ENCODE data around the gene BCL11B. TPM values are rescaled to one million over a fixed set of nuclear protein-coding genes. Genes with fewer than 3 reads are reported as not detected.

BCL11B gene
- total and polyA plus RNA-seq, 9 of the 15 experiments (the other 6 are each of a cell fraction or from before 2014, with no cell fraction given): 0.09 TPM; not detected in 8

GRCh38 chr14:99254328-99255009 lies 17.5 kb downstream of the BCL11B start:
- H3K9me3 ChIP-seq (replicated peaks; ENCODE audit: control insufficient read depth, insufficient read depth, low read depth, low read length): no peaks in the 10 kb centered on the region
- H3K27me3 ChIP-seq (ENCODE audit: control insufficient read depth in 2 of 2, insufficient read depth in 2 of 2, low read length in 2 of 2): peaks cover 0 to 43% of the 10 kb centered on the region in 2 experiments; a peak in 2 of 5 replicates
- H3K4me2 ChIP-seq (ENCODE audit: insufficient read depth, low read length): no peak overlapping the region
- ChIA-PET POLR2A (no interaction called here), CTCF (ENCODE audit: low intra/inter-chr PET ratio) (no interaction called here)
- no peaks in the 10 kb centered on the region for H3K36me3 ChIP-seq (ENCODE audit: control insufficient read depth, insufficient read depth, low read length)
- H3K4me3 ChIP-seq: no peak overlapping the region
- no peaks in the 10 kb centered on the region for H3K9me1 ChIP-seq (ENCODE audit: control insufficient read depth, insufficient read depth, low read length)
- in situ Hi-C loops (cut with MboI) (no loop called here), intact Hi-C loops (cut with micrococcal nuclease) (no loop called here)
- H4K20me1 ChIP-seq (replicated peaks; ENCODE audit: control insufficient read depth, insufficient read depth, low read length): no peaks in the 10 kb centered on the region
- H3K9ac ChIP-seq (ENCODE audit: insufficient read depth in 1 of 2, low read depth in 2 of 2, low read length in 2 of 2): no peak overlapping the region
- H3K4me1 ChIP-seq (replicated peaks in 1 of 2; ENCODE audit: control insufficient read depth in 2 of 2, insufficient read depth in 2 of 2, low read length in 2 of 2): no peaks in the 10 kb centered on the region
- no peak overlapping the region for H2AFZ ChIP-seq (ENCODE audit: low read depth, low read length)
- DNase-seq (ENCODE audit: extremely low read depth in 1 of 4, low spot score in 3 of 4): no peak
- WGBS (ENCODE audit: insufficient coverage, low coverage, missing lambda C conversion rate): 1% methylated on average over 14 of the region's 16 CpGs
- TF ChIP-seq BRF1 (IDR thresholded peaks at IDR 0.05; ENCODE audit: borderline replicate concordance, extremely low read depth, insufficient read length): no peak
- no peak for FAIRE-seq
- BruUV-seq (replicated peaks): no TSS peak
- no peak for ATAC-seq
- H3K79me2 ChIP-seq (ENCODE audit: control insufficient read depth, insufficient read depth, low read length): no peaks in the 10 kb centered on the region
- H3K27ac ChIP-seq (ENCODE audit: extremely low read depth, low read depth, low read length): no peak overlapping the region

- H4K20me1 ChIP-seq (replicated peaks; ENCODE audit: control insufficient read depth, insufficient read depth, low read length): no peaks in the 10 kb centered on the region
- ATAC-seq (no peak), FAIRE-seq (no peak), DNase-seq (ENCODE audit: extremely low read depth in 1 of 4, low spot score in 3 of 4) (no peak)
- no peaks in the 10 kb centered on the region for H3K9me1 ChIP-seq (ENCODE audit: control insufficient read depth, insufficient read depth, low read length)
- in situ Hi-C loops (cut with MboI): no loop called here
- 0% methylated on average over 6 of the region's 7 CpGs for WGBS (ENCODE audit: insufficient coverage, low coverage, missing lambda C conversion rate)
- ChIA-PET CTCF (ENCODE audit: low intra/inter-chr PET ratio) (no interaction called here), POLR2A (no interaction called here)
- H3K9ac ChIP-seq (ENCODE audit: insufficient read depth in 1 of 2, low read depth in 2 of 2, low read length in 2 of 2): no peak overlapping the region
- H3K79me2 ChIP-seq (ENCODE audit: control insufficient read depth, insufficient read depth, low read length): no peaks in the 10 kb centered on the region
- peaks cover 0 to 43% of the 10 kb centered on the region in 2 experiments; a peak in 2 of 5 replicates for H3K27me3 ChIP-seq (ENCODE audit: control insufficient read depth in 2 of 2, insufficient read depth in 2 of 2, low read length in 2 of 2)
- no peak overlapping the region for H3K27ac ChIP-seq (ENCODE audit: extremely low read depth, low read depth, low read length)
- no peak overlapping the region for H3K4me2 ChIP-seq (ENCODE audit: insufficient read depth, low read length)
- no peaks in the 10 kb centered on the region for H3K9me3 ChIP-seq (replicated peaks; ENCODE audit: control insufficient read depth, insufficient read depth, low read depth, low read length)
- H3K4me3 ChIP-seq: no peak overlapping the region
- intact Hi-C loops (cut with micrococcal nuclease): no loop called here
- H3K4me1 ChIP-seq (replicated peaks in 1 of 2; ENCODE audit: control insufficient read depth in 2 of 2, insufficient read depth in 2 of 2, low read length in 2 of 2): no peaks in the 10 kb centered on the region
- no peaks in the 10 kb centered on the region for H3K36me3 ChIP-seq (ENCODE audit: control insufficient read depth, insufficient read depth, low read length)
- TF ChIP-seq NCOA2 (IDR thresholded peaks at IDR 0.05; ENCODE audit: partially characterized antibody in 2 of 2): no peak
- TF ChIP-seq ARID1B (IDR thresholded peaks at IDR 0.05): no peak
- no peak for TF ChIP-seq ZNF436 (CRISPR knock-in tag; IDR thresholded peaks at IDR 0.05)
- no peak for TF ChIP-seq ZNF584 (CRISPR knock-in tag; IDR thresholded peaks at IDR 0.05; ENCODE audit: low read depth)
- no peak for TF ChIP-seq DLX4 (CRISPR knock-in tag; IDR thresholded peaks at IDR 0.05)
- BruUV-seq (replicated peaks): no TSS peak
- H2AFZ ChIP-seq (ENCODE audit: low read depth, low read length): no peak overlapping the region
These were observed 18.1 kb downstream of the BCL11B start for GRCh38 chr14:99253890-99254289.
